HG03565 (cell line): ENCODE results near the gene TAB3.
A peak's percentile ranks its signal among the peaks of the same experiment; 100 is the strongest.

Experiments used
- ATAC-seq: cut with Tn5 transposase; IDR thresholded peaks from one replicate; pipeline ENCODE4 v1.9.1; 2021; ENCODE audit warnings: mild to moderate bottlenecking, moderate library complexity; ENCODE audit not compliant: unreplicated experiment

Gene TAB3

GRCh38 chrX:30889147-30890140, at the start of gene TAB3:
Gene TAB3 (minus strand): TSS chrX:30889254. CDS start chrX:30859588, 29,666 bp downstream.
- ATAC-seq, result peak; percentile 87

- no peak for ATAC-seq
These were observed 49.2 kb upstream of the TAB3 start for GRCh38 chrX:30938295-30938694.

GRCh38 chrX:30935985-30936384, 46.9 kb upstream of the TAB3 start:
- no peak for ATAC-seq

- no peak for ATAC-seq
These were observed 42.9 kb upstream of the TAB3 start for GRCh38 chrX:30931920-30932319.

- ATAC-seq, result no peak
These were observed 41.6 kb upstream of the TAB3 start for GRCh38 chrX:30930679-30931078.

GRCh38 chrX:30930143-30930542, 41.1 kb upstream of the TAB3 start:
- ATAC-seq, result no peak

- no peak for ATAC-seq
These were observed 31.2 kb upstream of the TAB3 start for GRCh38 chrX:30920271-30920670.

- ATAC-seq, result no peak
These were observed 29.4 kb upstream of the TAB3 start for GRCh38 chrX:30918480-30918879.

- ATAC-seq, result no peak
These were observed 24.4 kb upstream of the TAB3 start for GRCh38 chrX:30913492-30913891.

- ATAC-seq, result no peak
These were observed 21.2 kb upstream of the TAB3 start for GRCh38 chrX:30910124-30910860.

- ATAC-seq, result no peak
These were observed 17.7 kb upstream of the TAB3 start for GRCh38 chrX:30906726-30907125.

- ATAC-seq, result no peak
These were observed 16.3 kb upstream of the TAB3 start for GRCh38 chrX:30905321-30905720.

- no peak for ATAC-seq
These were observed 15.6 kb upstream of the TAB3 start for GRCh38 chrX:30904632-30905031.

- no peak for ATAC-seq
These were observed 15.1 kb upstream of the TAB3 start for GRCh38 chrX:30904186-30904585.

GRCh38 chrX:30900227-30900626, 11.2 kb upstream of the TAB3 start:
- ATAC-seq, result no peak

- no peak for ATAC-seq
These were observed 9.8 kb upstream of the TAB3 start for GRCh38 chrX:30898886-30899285.

GRCh38 chrX:30895370-30895769, 6.3 kb upstream of the TAB3 start:
- ATAC-seq, result no peak

- no peak for ATAC-seq
These were observed 4.2 kb upstream of the TAB3 start for GRCh38 chrX:30893206-30893605.

- no peak for ATAC-seq
These were observed 3.5 kb upstream of the TAB3 start for GRCh38 chrX:30892591-30892990.

- ATAC-seq, result peak; percentile 18
These were observed 418 bp downstream of the TAB3 start for GRCh38 chrX:30888526-30889146.

GRCh38 chrX:30887721-30888120, 1.3 kb downstream of the TAB3 start:
- ATAC-seq, result no peak
